GM23248 (cell line): Measurements from ENCODE around the gene KATNBL1.

Source experiments
- EZH2 ChIP-seq: fragments of 200-600 bp; sonication (generic); IDR thresholded peaks from 2 replicates; pipeline ENCODE4 v1.6.1; 2018; ENCODE audit warnings: antibody characterized with exemption, mild to moderate bottlenecking; ENCODE audit not compliant: insufficient read depth, poor library complexity, severe bottlenecking
- EZH2phosphoT487 ChIP-seq: fragments of 200-600 bp; sonication (generic); IDR thresholded peaks from 2 replicates; pipeline ENCODE4 v1.6.1; 2018; ENCODE audit warnings: antibody characterized with exemption, moderate library complexity, mild to moderate bottlenecking, low read depth; ENCODE audit not compliant: insufficient read depth

GRCh38 chr15:34179234-34179633, 30.7 kb downstream of the KATNBL1 start:
- TF ChIP-seq EZH2: no peak
- TF ChIP-seq EZH2phosphoT487: no peak
